Posterior cingulate gyrus (tissue), 11 donors: ENCODE results near the gene NR6A1.
A peak's percentile ranks its signal among the peaks of the same experiment; 100 is the strongest.

Experiments
- DNase-seq, 10 donors: peaks; one replicate each; pipeline versions ENCODE4 v3.0.0 to v3.0.0-alpha.2; 2020 to 2021; ENCODE audit warnings: mixed read lengths in 3 of 10
- intact Hi-C: fragments of 100-400 bp; cut with DNase I; formaldehyde crosslinking; loops from one replicate; pipeline ENCODE4 v1.15.1; 2023

NR6A1 gene

DNA sequence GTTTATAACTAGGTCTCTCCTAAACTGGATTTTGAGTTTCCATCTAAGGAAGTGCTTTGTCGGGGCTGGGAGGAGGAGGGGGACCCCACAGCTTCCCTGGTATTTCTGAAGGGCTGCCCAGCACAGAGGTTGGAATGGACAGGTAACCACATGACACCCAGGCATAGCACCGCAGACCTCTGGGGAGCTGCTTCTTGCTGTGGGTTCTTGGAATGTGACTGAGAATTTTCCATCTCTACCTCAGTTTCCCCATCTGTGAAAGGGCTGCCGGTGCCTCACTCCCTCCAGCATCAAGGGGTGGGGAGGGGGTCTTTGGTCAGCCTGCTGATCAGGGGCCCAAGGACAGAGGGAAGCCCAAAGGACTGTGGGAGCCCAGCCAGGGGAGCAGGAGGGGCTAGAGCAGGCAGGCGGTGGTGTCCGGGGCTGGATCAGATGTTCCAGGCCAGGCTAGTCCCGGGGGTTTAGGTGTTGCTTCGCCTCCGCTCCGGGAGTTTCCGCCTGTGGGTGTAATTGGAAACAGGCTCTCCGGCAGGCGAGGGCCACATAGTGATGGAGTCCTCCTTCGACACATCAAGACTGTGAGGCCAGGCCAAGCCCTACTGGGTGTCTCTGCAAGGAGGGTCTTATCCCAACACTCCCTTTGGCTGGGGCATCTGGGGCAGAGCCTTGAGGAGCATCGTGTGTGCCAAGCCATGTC is 9.1 kb upstream of the NR6A1 start:
- intact Hi-C loops: no loop called here
- DNase-seq: peak in 2 of 10 donors; percentile 8 to 68

DNA sequence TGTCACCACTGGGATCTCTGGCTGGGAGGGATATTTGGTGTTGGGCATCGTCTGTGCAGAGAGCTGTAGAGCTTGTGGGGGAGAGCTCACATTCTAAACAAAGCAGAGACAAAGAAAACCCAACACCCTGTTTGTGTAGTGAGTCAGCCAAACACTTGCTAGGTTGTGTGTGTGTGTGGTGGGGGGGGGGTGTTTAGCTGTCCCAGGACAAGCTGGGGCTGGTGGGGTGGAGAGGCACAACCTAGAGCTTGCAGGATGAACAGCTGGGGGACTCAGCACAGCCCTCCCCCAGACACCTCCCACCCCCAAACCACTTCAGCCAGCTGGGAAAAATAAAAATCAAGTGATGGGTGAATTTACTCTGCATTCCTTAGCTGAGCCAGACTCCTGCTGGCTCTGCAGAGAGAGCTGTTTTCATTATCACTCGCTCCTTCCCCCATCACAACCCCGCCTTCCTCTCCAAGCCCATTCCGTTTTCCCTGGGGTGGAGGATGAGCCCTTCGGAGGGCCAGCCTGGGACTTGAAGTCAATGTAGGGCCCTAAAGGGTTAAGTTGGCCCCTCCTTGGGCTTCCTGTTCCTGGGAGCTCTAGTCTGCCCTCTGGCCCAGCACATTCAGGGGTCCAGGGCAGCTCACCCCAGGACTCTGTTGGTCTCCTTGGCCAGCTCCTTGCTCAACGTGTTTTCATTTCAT is 8.4 kb upstream of the NR6A1 start:
- intact Hi-C loops: loop anchor here (10.0 kb wide), 1 partner anchor 365 kb away; the partner anchor contains the start of gene SCAI
- DNase-seq: peak in 3 of 10 donors; percentile 12 to 77 (median 63)

DNA sequence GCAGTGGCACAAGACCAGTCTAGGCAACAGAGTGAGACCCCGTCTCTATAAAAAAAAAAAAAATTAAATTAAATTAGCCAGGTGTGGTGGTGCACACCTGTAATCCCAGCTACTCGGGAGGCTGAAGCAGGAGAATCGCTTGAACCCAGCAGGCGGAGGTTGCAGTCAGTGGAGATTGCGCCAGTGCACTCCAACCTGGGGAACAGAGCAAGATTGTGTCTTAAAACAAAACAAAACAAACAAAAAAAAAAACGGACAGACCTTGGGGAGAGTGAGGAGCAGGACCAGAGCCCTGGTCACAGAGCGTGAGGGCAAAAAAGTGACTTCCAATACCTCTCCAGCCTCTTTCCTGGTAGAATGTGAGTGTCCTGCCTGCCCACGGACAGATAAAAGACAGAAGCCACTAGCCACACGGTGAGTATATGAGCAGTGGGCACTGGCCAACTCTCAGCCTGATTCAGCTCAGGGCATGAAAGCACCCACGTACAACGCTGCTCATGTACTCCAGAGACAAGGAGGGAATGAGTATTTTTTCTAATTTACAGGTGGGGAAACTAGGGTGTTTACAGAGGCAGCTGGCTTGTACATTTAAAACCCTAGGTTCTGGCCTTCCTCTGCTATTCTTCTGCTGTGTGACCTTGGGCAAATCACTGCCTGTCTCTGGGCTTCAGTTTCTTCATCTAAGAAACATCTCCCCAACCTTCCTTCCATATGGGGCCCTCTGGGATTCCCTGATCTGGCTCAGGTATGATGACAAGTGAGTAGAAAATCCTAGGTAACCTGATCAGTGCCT is 7.7 kb upstream of the NR6A1 start:
- DNase-seq: peak in 2 of 10 donors; percentile 54 to 59
- intact Hi-C loops: loop anchor here (10.0 kb wide), 1 partner anchor 366 kb away; the partner anchor contains the start of gene SCAI

DNA sequence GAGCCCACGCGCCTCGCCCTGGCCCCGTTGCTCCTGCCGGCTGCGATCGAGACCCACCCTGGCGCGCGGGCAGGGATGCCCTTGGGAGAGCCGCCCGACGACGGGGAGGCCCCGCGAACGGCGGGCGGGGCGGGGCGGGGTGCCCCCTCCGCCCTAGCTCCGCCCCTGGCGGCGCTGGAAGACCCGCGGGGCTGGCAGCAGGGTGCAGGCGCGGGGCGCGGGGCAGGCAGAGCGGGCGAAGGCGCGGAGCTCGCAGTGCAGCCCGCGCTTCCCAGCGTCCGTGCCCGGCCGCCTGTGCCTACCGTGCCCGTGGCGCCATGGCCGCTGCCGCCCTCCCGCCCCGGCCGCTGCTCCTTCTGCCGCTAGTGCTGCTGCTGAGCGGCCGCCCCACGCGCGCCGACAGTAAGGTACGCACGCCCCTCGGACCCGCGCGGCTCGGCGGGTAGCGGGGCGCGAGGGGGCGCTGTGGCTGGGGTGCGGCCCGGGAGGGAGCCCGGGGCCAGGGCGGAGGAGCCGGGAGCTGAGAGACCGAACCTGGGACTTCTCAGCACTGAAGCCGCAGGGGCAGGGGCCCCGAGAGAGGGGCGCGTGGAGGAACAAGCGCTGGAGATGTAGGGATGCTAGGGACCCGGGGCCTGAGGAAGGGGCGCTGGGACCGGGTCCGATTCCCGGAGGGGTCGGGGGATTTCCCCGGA is 6.0 kb upstream of the NR6A1 start, which contains the start of gene OLFML2A:
Gene OLFML2A, plus strand, starts transcription at position 180 of the 695 bp plus-strand sequence. Its CDS starts 138 bp downstream, at position 318.
- intact Hi-C loops: loop anchor here (10.0 kb wide), 1 partner anchor 368 kb away; the partner anchor contains the start of gene SCAI
- peak in 2 of 10 donors; percentile 65 to 85 for DNase-seq

DNA sequence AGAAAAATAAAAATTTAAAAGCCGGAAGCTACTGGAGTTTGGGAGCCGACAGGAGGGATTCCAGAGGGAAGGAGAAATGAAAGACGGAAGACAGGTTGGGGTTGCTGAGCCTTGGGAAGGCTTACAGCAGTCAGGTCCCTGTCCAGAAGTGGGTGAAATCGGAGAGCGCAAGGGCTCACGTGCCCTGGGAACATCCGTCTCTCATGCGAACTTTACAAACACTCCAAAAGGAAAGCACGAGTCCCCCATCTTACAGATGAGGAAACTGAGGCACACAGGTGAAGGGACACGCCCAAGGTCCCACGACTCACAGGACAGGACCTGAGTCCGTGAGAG is 5.5 kb upstream of the NR6A1 start:
- DNase-seq: no peak
- intact Hi-C loops: loop anchor here (10.0 kb wide), 1 partner anchor 368 kb away; the partner anchor contains the start of gene SCAI

DNA sequence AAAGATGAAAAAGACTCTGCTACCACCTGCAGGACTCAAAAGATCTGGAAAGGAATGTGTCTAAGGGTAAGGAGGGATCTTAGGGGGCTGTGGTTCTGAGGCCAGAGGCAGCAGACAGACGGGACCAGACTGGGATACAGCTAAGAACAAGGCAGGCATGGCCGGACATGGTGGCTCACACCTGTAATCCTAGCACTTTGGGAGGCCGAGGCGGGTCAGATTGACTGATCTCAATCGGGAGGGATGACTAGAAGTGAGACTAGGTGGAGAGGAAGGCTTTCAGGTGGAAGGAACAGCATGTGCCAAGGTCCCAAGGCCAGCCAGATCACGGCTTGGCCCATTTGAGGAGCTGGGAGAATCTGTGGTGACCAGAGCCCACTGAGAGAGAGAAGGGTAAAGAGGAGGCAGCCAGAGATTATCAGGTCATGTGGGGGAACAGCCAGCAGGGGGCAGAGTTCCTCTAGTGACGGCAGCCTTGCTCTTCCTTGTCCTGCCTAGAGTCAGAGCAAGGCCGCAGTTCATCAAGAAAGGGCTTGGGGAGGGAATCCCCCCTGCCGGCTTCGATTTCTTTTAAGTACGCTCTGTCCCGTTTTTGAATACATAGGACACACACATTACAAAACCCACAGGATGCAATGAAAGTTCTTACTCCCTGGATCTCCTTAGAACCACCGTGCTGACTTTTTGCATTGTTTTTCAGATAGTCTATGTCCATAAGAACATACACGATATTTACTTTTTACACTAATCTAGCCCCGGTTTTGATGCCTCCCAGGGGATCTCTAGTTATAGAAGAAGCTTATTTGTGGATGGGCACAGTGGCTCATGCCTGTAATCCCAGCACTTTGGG is 3.2 kb upstream of the NR6A1 start:
- DNase-seq: peak; percentile 65 to 97 (median 86)
- intact Hi-C loops: loop anchor here (1.0 to 10.0 kb wide), 2 partner anchors 370 to 600 kb away; partner anchors contain the start of gene SCAI

DNA sequence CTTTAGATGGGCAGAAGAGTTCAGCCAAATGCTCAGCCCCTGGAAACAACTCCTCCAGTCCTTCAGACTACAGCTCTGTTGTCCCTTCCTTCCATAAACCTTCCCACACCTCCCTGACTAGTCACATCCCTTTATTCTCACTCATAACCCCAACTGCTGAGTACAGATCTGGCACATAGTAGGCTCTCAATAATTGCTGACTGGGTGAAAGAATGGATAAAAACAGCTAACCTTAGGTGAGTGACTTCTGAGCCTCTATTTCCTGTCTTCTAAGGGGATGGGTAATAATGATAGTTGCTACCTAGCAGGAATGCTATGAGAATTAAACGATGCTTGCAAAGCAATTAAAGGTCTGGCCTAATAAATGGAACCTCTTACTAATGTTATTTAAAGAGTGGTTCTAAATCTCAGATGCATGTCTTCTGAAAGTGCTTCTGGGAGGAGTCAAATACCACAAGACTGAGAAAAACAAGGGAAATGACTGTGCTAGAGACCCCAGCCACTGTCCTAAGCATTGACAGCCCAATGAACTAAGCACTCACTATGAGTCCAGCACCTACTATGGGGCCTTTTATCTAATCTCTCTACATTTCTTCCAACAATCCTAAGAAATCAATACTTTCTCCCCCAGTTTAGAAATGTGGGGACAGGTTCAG is 2.5 kb upstream of the NR6A1 start:
- intact Hi-C loops: loop anchor here (1.0 to 10.0 kb wide), 2 partner anchors 371 to 601 kb away; partner anchors contain the start of gene SCAI

DNA sequence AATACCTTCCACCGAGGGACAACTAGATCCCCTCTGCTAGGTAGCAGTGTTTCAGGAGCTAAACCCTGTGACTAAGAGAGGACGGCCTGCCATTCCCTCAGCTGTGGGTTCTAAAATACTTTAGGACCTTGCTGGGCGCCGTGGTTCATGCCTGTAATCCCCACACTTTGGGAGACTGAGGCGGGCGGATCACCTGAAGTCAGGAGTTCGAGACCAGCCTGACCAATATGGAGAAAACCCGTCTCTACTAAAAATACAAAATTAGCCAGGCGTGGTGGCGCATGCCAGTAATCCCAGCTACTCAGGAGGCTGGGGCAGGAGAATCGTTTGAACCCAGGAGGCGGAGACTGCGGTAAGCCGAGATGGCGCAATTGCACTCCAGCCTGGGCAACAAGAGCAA is 1.8 kb upstream of the NR6A1 start:
- intact Hi-C loops: loop anchor here (1.0 to 10.0 kb wide), 2 partner anchors 80 to 372 kb away; partner anchors contain the start of genes SCAI and WDR38
- peak in 2 of 10 donors; percentile 19 to 60 for DNase-seq

More for the DNA sequence above, 2.5 kb upstream of the NR6A1 start:
- DNase-seq: no peak

DNA sequence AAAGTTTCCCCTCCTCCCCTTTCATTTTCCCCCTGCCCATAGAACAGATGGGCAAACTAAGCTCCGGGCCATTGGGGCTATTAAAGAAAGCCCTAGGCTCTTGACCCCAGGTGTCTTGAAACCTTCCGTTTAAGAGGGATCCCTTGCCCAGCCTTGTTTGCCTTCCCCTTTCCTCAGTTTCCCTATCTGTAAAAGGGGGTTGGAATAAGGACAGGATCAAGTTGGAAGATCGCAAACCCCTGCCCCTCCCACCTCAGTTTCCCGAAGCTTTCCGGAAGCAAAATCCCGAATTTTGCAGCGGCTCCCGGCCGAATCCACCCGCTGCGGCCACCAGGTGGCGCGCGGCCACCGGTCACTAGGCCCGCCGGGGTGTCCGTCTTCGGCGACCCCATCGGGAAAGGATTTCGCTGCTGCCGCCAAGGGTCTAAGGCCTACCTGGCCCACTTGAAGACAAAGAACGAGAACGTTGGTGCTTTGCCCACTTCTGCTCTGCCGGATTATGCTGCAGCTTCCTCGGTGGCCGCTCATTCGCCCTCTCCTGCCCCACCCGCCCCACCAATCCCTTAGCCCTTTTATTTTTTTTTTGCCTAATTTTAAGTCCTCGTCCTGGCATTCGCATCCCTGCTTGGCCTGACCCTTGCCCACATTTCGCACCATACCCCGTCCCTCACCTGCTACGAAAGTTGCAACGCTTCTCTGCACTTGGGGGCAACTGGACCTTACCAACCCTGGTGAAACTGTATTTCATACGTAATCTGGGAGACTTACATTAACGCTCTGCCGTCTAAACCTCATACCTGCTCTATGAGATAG is 962 bp upstream of the NR6A1 start:
- intact Hi-C loops: loop anchor here (1.0 to 10.0 kb wide), 3 partner anchors 81 to 373 kb away; partner anchors contain the start of genes GOLGA1, SCAI and WDR38
- peak; percentile 57 to 95 (median 69) for DNase-seq

DNA sequence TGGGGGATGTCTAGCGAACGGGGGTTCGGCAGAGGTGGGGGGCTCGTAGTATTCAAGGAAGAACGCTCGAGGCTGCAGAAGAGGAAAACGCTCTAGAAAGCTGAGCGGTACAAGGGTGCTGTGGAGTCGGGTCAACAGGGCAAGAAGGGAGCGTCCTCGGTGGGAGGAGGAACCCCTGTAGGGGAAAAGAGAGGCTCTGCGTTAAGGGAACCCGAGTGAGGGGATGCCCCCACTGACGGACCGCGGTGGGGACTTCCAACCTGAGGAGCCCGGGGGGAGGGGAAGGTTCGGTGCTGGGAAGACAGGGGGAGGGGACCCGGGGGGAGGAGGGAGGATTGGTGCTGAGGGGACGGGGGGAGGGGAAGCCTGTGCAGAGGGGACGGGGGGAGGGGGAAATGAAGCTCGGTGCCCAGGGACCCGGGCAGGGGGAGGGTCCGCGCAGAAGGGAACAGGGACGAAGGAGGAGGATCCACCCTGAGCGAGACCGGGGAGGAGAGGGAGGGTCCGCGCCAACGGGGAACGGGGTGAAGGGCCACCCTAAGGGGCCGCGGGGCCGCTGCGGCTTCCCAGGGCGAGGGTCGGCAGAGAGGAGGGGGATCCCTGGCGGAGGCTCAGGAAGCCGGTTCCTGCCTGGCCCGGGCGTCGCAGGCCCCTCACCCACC is 621 bp downstream of the NR6A1 start:
- intact Hi-C loops: loop anchor here (2.0 to 10.0 kb wide), 2 partner anchors 170 to 374 kb away; partner anchors contain the start of genes GOLGA1 and SCAI
- peak in 2 of 10 donors; percentile 50 to 67 for DNase-seq

DNA sequence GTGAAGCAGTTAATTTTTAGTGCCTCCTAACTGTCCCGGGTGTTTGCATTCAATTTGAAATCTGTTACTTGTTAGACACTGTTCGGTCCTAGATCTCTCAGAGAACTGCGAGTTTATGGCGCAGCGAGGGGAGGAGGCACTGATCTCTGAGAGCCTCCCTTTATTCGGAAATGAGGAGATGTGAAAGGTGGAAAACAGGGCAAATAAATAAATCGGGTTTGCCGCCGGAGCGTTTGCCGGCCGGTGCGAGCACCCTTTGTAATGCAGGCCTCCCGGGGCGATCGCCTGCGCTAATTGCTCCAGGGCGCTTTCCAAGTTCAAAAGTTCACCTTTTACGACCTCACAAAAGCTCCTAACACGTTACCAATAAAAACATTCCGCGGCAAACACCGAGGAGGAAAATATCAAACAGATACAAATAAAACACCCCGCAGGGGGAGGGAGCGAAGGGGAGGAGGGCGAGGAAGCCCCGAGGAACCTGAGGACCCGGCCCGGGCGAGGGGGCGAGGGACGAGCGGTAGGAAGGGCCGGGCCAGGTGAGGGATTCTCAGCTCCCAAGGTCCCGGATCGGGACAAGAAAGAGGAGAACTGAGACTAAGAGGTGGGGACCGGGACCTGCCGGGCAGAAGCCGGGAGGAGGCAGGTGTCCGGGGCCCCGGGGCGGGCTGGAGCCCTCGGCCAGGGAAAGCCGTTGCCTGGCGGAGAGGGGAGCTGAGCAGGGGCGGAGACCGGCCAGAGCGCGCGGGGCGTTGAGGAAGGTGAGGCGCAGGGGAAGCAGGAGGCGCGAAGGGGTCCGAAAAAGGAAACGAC is 1.4 kb downstream of the NR6A1 start:
- intact Hi-C loops: loop anchor here (2.0 to 10.0 kb wide), 3 partner anchors 55 to 375 kb away; partner anchors contain the start of genes GOLGA1 and SCAI
- peak in 1 of 10 donors; percentile 78 for DNase-seq

DNA sequence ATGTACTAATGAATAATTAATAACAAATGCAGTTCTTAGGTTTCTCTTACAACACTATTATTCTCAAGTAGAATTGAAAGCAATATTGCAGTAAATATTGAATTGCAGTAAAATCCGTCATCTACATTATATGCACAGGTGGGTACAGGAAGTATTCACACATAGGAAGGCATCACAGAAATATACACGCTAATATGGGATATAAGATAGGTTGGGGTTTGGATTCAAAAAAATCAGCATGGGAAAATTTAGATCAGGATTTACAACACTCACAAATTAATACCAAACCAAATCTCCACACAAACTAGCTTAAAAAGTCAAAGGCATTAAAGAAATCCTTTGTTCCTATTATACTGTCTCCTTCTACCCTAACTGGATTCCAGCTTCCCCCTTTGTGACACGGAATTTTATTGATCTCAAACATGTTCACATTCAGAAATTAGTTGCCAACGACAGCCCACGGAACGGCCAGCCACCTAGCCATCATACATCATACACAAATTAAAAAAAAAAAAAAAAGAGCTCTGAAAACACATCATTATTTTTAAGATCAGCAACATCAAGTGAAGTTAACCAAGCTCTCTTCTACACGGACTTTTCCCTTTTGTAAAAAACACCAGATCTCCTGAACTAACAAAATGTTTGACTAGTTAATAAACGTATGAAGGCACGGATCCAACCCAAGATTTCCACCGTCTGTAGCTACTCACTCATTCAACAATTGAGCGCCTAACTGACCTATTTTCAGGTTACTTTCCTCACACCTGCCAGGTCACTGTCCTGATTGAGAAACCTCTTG is 2.2 kb downstream of the NR6A1 start:
- no peak for DNase-seq
- intact Hi-C loops: loop anchor here (10.0 kb wide), 1 partner anchor 54 kb away; no protein-coding TSS in a partner anchor

DNA sequence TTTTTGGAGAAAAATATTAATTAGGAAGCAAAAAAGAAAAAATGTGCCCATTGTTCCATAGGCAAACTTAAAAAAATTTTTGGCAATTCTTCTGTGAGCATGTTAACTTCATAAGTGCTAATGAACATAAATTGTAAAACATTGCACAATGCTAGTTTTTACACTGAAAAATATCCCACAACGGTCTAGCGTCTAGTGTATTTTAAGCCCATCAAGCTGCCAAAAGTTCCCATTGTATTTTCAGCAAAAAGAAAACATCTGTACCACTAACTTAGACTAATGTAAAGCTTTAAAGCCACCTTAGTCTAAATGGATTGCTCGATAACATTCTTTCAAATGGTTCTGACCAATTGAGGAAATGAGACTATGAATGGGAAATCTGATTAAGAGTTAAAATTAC is 2.8 kb downstream of the NR6A1 start:
- no peak for DNase-seq
- intact Hi-C loops: loop anchor here (10.0 kb wide), 1 partner anchor 54 kb away; no protein-coding TSS in a partner anchor

DNA sequence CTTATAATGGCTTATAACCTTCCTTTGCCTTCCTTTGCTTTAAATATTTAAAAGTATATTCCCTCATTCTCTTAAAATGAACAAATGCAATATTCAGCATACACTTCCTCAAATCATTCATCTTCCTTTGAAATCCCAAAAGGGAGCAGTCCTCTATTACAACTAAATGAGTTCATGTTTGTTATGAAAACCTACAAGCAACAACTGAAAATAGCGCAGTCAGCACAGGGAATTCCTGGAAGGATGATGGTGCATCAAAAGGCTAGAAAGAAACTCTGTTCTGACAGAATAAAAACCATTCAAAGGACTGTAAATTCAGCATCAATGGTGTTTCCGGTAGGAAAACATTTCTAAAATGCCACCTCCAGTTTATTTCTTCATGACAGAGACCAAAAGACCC is 3.3 kb downstream of the NR6A1 start:
- DNase-seq: no peak
- intact Hi-C loops: loop anchor here (10.0 kb wide), 1 partner anchor 53 kb away; no protein-coding TSS in a partner anchor
